ENCODE measurements around the gene AGA.

The AGA gene

DNA sequence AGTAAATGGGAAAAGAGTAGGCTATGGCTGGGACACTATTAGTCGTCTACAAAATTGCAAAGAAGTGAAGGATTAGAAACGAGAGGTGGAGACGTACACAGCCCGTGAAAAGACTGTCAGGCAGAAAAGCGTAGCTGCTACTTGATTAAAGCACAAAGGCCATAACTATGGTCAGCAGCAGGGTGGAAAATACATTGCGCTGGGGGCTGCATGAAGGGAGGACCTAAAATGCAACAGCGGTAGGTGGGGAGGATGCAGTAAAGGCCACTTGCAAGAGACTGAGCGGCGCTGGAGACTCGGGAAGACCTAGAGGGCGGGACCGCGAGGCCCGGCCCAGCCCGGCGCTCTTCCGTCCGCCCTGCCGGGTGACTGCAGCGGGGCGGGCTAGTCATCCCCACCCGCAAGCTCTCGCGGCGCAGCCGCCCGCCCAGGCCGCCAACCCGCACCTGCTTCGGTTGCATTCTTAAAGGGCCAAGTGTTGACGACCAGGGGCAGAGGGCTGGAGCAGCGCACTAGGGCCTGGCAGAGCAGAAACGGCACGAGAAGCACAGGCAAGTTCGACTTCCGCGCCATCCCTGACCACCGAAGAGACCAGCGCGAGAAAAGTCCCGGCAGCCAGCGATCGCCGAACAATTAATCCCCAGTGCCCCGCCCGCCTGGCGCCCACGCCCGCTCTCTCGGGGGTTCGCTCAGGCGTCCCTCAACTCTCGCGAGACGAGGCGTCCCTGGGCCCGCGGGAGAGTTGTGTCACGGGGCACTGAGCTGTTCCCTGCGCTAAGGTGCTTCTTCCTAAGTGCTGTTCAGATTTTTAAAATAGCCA is at the start of gene AGA:
Gene AGA, minus strand, starts transcription at position 635 of the 820 bp plus-strand sequence. Its CDS starts 62 bp downstream, at position 573.
- peak; percentile 97 for DNase-seq

DNA sequence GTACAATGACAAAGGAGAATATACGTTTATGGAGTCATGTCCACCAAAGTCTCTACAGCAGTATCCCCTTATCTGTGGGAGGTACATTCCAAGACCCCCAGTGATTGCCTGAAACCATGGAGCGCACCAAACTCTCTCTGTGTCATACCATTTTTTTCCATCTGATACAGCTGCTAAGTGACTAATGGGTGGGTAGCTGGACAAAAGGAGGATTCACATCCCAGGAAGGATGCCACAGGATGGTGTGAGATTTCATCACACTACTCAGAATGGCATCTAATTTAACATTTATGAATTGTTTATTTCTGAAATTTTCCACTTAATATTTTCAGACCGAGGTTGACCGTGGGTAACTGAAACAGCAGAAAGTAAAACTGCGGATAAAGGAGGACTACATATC is 49.8 kb upstream of the AGA start:
- DNase-seq = no peak

DNA sequence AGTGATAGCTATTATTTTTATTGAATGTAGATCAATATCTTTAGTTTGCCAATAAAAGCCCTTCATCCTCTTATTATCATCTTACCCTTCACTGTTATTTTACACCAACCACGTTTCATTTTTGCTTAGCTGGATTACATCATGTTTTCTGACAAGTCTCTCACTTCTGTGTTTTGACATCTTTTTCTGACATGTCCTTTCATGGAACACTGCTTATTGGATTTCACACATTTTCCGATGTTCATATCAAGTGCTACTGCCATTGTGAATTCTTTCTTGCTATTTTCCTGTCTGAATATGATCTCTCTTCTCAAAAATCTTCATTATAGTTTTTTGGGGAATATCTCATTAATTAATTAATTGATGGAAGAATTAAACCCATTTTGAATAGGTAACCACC is 48.5 kb upstream of the AGA start:
- DNase-seq = no peak

DNA sequence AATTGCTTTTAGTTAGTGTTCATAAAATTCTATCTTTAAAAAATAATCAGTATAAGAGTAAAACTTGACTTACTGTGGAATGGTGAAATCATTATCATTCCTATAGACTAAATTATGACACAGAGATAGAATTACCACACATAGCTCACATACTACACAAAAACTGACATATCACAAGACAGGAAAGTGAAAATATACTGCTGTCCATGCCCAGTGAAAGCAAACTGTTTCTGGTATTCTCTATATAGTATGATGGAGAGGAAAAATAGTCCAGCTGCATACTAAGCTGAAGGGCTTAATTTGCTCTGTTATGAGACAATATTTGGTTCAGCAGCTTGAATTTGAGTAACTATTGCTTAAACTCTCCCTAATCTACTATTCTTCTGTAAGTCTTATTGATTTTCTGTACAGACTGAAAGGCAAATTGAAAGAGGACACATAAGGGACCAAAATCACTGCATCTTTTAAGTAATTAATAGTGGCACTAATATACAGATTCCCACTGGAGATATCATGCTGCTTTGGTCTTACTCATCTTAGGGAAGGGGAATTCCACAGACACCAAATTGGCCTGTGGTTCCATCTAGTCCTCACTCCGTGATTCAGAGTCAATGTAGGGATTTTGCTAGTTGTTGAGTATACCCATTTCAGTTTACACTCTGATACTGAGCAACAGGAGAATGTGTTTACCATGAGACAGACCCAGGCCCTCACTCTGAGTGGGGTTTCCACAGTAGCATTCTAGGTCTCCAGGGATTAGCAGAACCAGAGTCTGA is 47.4 kb upstream of the AGA start:
- no peak for DNase-seq

DNA sequence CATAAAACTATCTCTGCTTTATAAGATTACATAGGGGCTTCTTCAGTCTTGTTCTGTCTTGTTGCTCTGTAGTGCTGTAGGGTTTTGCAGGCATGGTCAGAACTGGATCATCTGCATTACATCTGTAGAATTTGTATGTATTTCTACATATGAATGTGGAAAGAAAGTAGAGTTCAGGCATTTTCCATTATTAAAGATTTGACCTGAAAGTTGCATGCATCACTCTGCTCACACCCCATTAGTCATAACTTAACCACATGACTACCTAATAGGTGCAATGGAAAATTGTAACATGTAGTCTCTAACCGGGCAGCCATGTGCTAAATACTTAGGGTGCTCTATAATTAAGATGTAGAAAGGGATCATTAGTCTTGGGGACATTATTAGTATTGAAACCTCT is 45.7 kb upstream of the AGA start:
- no peak for DNase-seq

DNA sequence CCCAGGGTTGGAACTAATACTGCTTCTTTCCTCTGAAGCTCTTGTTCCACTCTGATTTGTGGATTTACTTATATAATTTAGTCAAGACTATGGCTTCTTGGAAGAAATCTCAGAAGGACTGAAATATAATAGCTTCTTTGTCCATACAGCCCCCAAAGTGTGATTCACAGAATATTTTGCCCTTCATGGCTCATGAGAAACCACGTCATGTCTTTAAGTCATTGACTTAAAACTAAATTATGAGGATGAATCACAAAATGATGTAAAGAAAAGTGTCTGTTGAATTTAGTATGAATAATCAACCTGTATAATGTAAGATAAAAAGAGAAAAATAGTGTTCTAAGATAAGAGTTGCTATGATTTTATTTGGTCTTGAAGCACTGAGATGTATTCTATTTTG is 43.3 kb upstream of the AGA start:
- no peak for DNase-seq

DNA sequence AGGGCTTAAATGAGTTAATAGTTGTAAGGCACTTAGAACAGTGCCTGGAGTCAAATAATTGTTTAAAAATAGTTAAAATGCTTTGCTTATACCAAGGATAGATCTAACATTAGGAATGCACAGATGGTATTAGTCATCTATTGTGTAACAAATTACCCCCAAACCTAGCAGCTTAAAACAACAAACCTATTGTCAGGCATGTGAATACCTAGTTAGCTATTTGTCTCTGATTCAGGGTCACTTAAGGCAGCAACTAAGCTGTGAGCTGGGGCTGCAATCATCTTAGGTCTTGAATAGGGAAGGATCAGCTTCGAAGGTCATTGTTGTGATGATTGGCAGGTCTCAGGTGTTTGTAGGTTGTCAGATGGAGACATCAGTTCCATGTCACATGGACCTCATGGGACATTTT is 42.4 kb upstream of the AGA start:
- DNase-seq = no peak

DNA sequence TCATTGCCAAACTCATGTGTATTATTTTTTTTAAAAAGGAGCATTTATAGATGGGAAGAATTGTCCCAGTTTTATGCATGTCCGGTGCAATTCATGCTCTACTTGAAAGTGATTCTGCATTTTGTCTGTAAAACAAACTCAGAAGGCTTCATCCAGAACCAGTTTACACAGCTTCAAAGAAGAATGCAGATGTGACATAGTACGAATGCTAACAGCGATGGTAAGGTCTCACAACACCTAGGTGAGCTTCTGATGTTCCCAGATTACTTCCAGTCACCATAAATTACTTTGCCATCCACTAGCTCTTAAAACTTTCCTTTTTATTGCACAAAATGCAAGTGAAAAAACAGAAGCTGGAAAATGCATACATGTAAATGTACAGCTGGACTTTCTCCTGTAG is 41.5 kb upstream of the AGA start:
- DNase-seq = no peak

DNA sequence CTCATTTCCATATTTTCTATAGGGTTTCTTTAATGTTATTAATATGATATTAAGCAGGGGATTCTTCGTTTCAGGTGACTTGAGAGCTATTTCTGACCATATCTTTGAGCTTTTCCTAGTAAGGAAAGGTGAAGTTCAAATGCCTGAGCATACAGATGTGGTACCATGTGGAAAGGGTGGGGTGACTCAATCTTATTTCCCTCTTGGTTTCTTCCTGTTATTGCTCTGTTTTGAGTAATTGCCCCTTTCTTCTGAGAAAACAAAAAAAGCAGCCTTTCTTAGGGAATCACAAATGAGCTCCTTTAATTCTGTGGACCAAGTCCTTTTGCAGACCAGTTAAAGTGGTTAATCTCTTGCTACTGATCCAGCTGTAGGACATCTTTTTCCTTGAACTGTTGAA is 41.0 kb upstream of the AGA start:
- no peak for DNase-seq

DNA sequence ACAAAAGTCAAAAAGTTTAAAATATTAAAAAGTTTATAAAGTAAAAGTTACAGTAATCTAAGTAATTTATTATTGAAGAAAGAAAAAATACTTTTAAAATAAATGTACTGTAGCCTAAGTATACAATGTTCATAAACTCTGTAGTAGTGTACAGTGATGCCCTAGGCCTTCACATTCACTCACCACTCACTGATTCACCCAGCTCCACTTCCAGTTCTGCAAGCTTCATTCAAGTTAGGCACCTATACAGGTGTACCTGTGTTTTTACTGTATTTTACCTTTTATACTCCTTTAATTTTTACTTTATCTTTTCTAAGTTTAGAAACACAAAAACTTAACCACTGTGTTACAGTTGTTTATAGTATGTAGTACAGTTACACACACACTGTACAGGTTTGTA is 40.1 kb upstream of the AGA start:
- DNase-seq = no peak

DNA sequence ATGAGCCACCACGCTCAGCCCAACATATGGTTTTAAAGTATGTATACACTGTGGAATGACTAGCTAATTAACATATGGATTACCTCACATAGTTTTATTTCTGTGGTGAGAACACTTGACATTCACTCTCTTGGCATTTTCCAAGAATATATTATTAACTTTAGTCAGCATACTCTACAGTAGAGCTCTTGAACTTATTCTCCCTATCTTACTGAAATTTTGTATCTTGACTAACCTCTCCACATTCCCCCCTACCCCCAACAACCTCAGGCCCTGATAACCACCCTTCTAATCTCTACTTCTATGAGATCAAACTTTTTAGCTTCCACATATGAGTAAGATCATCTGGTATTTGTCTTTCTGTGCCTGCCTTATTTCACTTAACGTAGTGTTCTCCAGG is 38.6 kb upstream of the AGA start:
- DNase-seq = no peak

DNA sequence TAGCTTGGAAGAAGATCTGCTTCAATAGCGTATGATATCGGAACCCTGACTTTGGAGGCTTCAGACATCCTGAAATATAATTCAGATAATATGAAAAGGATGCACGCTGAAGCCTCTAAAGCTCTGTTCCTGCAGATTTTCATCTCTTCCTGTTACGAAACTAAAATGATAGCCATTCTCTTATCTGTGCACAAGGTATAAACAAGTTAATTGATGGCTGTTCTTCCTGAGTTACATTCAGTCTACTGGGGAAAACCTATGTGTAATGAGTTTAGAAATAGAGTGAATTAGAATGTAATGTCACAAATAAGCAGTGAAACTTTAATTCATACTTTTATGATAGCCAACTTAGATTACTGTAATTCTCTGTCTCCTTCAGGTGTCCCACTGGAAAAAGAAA is 36.8 kb upstream of the AGA start:
- no peak for DNase-seq

DNA sequence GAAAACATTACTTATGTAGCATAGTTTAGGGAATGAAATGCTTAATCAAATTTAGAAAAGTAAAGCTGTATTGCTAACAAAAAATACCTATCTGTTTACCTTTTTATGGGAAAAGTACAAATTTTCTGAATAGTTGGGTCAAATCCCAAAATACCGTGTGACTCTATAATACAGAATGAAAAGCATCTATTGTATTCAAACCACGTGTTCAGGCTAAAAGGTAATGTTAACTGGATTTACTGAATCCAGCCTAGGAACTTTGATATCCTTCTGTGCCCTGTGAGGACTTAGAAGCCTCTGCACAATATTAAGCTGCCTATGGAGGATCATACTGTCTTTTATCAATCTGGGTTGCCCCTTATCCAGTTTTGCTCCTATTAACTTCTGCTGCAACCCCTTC is 36.3 kb upstream of the AGA start:
- DNase-seq = no peak

DNA sequence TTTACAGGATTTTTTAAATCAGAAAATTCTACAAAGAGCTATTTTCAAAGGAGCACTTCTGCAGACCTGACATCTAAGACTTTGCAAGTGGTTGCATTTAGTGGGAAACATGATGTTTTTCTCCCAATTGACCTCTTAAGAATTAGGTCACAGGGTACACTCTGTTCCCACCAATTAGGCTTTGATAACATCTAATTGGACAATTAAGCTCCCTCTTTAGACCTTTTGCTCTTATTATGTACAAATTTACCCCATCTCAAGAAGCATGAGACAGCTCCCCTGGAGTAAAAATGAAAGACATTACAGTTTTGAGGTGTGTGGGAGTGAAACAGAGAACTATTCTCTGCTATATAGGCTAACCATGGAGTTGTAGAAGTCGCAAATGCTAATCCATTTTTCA is 31.8 kb upstream of the AGA start:
- no peak for DNase-seq

DNA sequence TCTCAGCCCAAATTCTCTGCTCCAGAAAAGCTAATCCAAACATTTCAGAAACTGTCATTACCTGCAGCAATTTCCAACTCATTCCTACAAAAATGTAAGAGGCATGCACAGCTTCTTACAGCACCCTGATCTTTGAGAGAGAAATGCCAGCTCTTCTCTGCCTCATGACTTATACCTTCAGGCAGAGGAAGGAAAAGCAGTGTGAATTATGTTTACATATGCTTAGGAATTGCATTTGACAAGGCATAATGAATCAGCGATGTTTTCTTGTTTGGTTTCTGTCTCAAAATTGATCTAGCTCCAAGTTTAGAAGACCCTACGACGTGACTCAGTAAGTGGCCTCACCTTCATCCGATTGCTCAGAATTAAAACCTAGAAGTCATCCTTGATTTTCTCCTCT is 21.8 kb upstream of the AGA start:
- DNase-seq = no peak

DNA sequence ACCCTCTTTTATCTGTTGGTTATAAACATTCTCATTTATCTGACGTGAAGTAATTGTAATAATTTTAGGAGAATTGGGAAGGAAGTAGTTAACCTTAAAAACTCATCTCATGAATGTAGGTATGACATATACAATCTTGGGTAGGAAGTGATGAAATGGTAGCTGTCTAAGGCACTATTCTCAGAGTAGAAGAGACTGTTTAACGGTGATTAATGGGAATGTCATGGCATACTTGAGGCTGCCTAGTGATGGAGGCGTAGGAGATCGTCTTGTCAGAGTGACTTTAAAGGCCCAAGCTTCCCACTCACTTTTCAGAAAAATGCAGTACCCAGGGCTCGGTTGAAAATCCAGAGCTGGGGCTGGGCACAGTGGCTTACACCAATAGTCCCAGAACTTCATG is 19.4 kb upstream of the AGA start:
- DNase-seq = no peak

DNA sequence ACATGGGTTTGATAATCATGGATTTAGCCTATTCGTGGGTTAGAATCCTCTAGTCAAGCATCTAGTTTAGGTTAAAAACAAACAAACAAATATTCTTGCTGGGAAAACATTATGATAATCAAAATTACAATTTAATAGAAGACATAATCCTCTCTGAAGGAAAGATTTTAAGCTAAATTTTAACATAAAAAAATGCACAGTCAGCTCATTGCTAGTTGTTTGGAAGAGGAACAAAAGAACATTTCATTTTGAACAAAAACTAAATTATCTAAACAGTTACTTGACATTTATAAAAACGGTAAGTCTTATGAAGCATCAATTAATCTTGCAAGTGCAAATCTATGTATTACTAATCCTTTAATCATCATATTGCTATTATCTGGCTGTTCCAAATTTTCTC is 18.2 kb upstream of the AGA start:
- DNase-seq = no peak

DNA sequence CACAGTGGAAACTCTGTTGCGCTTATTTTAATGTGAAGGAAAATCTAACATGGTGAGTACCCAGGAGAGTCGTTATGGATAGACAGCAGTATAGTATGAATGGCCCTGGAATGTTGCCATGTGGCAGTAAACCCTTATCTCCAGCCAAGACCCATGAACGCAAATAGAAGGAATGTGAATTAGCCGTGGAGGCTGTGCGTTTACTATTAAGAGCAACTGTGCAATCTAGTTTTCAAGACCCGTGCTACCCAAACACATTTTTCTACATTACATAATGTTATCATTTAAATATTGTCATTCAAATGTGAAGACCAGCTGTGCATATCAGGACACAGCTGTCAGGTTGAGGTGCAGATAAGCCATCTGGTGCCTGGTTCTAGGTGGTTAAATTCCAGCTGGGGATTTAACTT is 13.3 kb upstream of the AGA start:
- no peak for DNase-seq

DNA sequence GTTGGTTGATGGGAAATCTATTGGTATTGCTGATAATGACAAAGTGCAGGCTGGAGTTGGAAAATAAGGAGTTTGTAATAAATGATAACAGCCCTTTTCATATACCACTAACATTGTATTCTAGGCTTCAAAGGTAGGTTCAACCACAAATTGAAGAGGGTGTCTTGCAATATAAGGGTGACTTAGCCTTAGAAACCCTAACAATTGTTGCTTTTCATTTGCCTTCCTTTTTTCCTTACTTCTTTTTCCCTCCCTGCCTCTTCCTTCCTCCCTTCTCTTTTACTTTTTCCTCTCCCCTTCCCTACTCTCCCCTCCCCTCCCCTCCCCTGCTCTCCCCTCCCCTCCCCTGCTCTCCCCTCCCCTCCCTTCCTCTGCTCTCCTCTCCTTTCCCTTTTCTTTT is 10.9 kb upstream of the AGA start:
- DNase-seq = no peak

DNA sequence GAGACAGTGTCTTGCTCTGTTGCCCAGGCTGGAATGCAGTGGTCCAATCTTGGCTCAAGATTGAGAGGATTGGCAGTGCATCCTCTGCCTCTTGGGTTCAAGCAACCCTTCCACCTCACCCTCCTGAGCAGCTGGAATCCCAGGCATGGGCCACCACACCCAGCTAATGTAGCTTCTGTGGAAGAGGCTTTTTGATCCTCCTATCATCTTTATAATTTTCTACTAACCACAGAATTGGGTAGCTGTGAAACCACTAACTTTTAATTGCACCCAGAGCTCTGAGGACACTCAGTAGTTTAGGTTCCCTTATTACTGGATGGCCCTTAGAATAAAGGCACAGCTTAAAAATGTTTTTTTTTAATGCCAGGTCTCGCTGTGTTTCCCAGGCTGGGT is 8.9 kb upstream of the AGA start:
- DNase-seq = no peak

DNA sequence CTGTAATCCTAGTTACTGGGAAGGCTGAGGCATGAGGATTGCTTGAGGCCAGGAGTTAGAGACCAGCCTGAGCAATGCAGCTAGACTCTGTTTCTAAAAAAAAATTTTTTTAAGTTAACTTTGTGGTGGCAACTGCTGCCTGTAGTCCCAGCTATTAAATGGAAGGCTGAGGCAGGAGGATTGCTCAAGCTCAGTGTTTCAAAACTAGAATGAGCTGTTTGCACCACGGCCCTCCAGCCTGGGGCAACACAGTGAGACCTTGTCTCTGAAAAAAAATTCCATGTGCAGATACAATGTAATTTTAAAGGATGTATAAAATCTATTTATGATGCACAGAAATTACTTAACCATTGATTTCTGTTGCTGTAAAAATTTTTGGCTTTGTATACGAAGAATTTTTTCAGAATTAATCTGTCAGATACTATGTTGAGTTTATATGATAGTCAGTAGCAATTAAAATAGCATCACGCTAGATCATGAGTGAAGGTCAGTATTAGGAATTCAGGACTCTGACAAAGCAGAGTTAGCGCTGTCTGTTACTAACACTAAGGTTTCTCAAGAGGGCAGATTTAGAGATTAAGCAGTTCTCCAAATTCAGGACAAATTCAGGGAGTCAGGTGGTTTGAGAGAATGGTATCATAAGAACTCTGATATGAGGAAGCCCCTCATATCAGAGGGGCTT is 8.3 kb upstream of the AGA start:
- no peak for DNase-seq

DNA sequence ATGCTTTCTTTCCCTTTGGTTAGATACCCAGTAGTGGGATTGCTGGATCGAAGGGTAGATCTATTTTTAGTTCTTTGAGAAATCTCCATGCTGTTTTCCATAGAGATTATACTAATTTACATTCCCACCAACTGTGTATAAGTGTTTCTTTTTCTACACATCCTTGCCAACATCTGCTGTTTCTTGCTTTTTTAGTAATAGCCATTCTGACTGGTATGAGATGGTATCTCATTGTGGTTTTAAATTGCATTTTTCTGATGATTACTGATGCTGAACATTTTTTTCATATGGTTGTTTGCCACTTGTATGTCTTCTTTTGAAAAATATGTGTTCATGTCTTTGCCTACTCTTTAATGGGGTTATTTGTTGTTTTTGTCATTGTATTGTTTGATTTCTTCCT is 6.6 kb upstream of the AGA start:
- no peak for DNase-seq

DNA sequence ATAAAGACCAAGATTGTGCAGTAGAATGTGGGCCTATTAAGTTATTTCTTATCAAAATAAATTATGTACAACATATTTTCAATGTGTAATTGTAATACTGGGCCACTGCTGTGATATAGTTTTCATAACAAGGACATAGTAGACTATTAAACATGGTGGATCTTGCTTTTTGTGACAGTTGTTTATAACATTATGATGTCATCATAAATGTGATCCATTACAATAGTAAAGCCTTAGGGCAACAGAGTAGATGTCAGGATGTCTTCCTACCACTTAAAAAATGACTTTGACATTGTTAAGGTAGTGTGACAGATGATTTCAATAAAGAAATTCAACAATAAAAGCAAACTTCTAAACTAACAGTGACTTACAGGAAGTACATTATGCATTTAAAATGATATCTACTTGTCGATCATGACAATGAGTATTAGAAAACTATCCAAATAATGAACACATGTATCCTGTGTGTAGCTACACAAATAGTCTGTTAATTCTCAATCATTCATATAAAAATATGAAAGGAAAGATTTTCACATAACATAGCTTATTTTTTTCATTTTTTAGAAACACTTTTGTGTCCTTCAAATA is 5.3 kb upstream of the AGA start:
- DNase-seq = no peak

DNA sequence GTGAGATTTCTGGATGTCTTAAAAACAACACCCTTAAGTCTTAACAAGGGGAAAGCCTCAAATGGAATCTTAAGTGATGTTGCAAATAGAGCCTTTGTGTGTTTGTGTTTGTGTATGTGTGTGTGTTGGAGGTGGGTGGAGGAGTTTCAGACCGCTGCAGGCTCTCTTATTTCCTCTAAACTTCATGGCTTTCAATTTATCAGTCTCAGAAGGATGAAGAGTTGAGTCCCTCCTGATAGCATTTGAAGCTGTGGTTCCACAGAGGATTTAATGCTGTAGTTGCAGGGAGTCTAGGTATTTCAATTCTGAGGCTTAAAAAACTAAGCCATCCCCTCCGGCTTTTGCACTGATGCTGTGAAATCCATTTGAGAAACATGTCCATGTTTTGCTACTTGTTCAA is 4.3 kb upstream of the AGA start:
- DNase-seq = no peak

Data from activated naive CD4-positive, alpha-beta T cell treated with anti-CD3 and anti-CD28 coated beads, Interleukin-2, amount 50 U/mL, for 16 hours (primary cell).